ENCODE data around the gene CLSTN2. TPM values are rescaled to one million over a fixed set of nuclear protein-coding genes. Genes with fewer than 3 reads are reported as not detected.

Gene CLSTN2
- total and polyA plus RNA-seq, 4 donors, result 0.13 to 20.6 (median 9.1) TPM

GRCh38 chr3:140555666-140556065 lies 620.7 kb downstream of the CLSTN2 start:
- intact Hi-C loops (cut with DNase I), result no loop called here
- H3K27me3 ChIP-seq (ENCODE audit: control insufficient read depth in 1 of 2, insufficient read depth in 2 of 2, low read length in 1 of 2), result no peaks in the 10 kb centered on the region
- H3K27ac ChIP-seq (ENCODE audit: low read depth in 1 of 2, low read length in 2 of 2), result no peak overlapping the region
- H3K4me1 ChIP-seq (ENCODE audit: control insufficient read depth in 1 of 2, insufficient read depth in 2 of 2, low read length in 2 of 2), result no peaks in the 10 kb centered on the region
- ATAC-seq (ENCODE audit: low FRiP score) (no peak), DNase-seq (no peak)
- no peaks in the 10 kb centered on the region for H3K36me3 ChIP-seq (ENCODE audit: control insufficient read depth in 1 of 2, insufficient read depth in 2 of 2, low read length in 1 of 2)
- 84 to 85% methylated on average over 3 of the region's 3 CpGs for WGBS, 2 donors
- H3K9me3 ChIP-seq (ENCODE audit: control insufficient read depth, low read length), result no peaks in the 10 kb centered on the region
- no peak overlapping the region for H3K4me3 ChIP-seq (ENCODE audit: low read length in 2 of 2)

GRCh38 chr3:140557476-140557875 lies 622.5 kb downstream of the CLSTN2 start:
- DNase-seq (no peak), ATAC-seq (ENCODE audit: low FRiP score) (no peak)
- Histone ChIP-seq H3K36me3 (ENCODE audit: control insufficient read depth in 1 of 2, insufficient read depth in 2 of 2, low read length in 1 of 2) (no peaks in the 10 kb centered on the region), H3K4me3 (ENCODE audit: low read length in 2 of 2) (no peak overlapping the region), H3K27me3 (ENCODE audit: control insufficient read depth in 1 of 2, insufficient read depth in 2 of 2, low read length in 1 of 2) (no peaks in the 10 kb centered on the region), H3K9me3 (ENCODE audit: control insufficient read depth, low read length) (no peaks in the 10 kb centered on the region), H3K4me1 (ENCODE audit: control insufficient read depth in 1 of 2, insufficient read depth in 2 of 2, low read length in 2 of 2) (no peaks in the 10 kb centered on the region), H3K27ac (ENCODE audit: low read depth in 1 of 2, low read length in 2 of 2) (no peak overlapping the region)
- intact Hi-C loops (cut with DNase I), result no loop called here
- 83 to 84% methylated on average over 4 of the region's 4 CpGs for WGBS, 2 donors

GRCh38 chr3:140559546-140559945 lies 624.6 kb downstream of the CLSTN2 start:
- intact Hi-C loops (cut with DNase I), result no loop called here
- ATAC-seq (ENCODE audit: low FRiP score) (no peak), DNase-seq (no peak)
- no peak overlapping the region for H3K4me3 ChIP-seq (ENCODE audit: low read length in 2 of 2)
- WGBS, 2 donors, result 81 to 86% methylated on average over 4 of the region's 4 CpGs
- H3K27ac ChIP-seq (ENCODE audit: low read depth in 1 of 2, low read length in 2 of 2), result no peak overlapping the region
- no peaks in the 10 kb centered on the region for H3K9me3 ChIP-seq (ENCODE audit: control insufficient read depth, low read length)
- no peaks in the 10 kb centered on the region for H3K27me3 ChIP-seq (ENCODE audit: control insufficient read depth in 1 of 2, insufficient read depth in 2 of 2, low read length in 1 of 2)
- no peaks in the 10 kb centered on the region for H3K4me1 ChIP-seq (ENCODE audit: control insufficient read depth in 1 of 2, insufficient read depth in 2 of 2, low read length in 2 of 2)
- H3K36me3 ChIP-seq (ENCODE audit: control insufficient read depth in 1 of 2, insufficient read depth in 2 of 2, low read length in 1 of 2), result no peaks in the 10 kb centered on the region

DNA sequence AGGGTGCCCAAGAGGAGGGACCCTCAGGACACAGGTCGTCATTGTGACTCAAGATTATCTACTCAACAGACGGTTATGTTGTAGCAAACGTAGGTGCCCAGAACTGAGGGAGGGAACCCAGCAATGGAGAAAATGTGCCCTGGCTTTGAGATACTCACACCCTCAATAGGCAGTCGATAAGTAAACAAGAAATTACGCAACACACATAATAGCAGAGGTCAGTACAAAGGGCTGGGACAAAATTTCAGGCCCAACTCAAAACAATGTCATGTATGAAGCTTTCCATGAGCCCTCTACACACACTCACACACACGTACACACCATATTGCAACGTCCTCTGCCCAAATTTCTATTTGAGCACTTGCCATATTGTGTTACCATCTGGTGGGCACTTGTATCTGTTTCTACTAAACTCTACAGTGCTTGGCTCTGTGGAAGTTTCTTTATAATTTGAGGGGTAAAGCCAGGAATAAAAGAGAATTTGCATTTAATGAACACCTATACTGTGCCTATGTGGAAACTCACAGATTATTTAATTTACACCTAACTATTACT lies 628.3 kb downstream of the CLSTN2 start:
- no peak for DNase-seq
- no peak overlapping the region for H3K4me3 ChIP-seq (ENCODE audit: low read length in 2 of 2)
- no peak for ATAC-seq (ENCODE audit: low FRiP score)
- intact Hi-C loops (cut with DNase I), result no loop called here
- H3K36me3 ChIP-seq (ENCODE audit: control insufficient read depth in 1 of 2, insufficient read depth in 2 of 2, low read length in 1 of 2), result no peaks in the 10 kb centered on the region
- 77 to 84% methylated on average over 7 of the region's 7 CpGs for WGBS, 2 donors
- H3K4me1 ChIP-seq (ENCODE audit: control insufficient read depth in 1 of 2, insufficient read depth in 2 of 2, low read length in 2 of 2), result no peaks in the 10 kb centered on the region
- no peaks in the 10 kb centered on the region for H3K27me3 ChIP-seq (ENCODE audit: control insufficient read depth in 1 of 2, insufficient read depth in 2 of 2, low read length in 1 of 2)
- H3K9me3 ChIP-seq (ENCODE audit: control insufficient read depth, low read length), result no peaks in the 10 kb centered on the region
- no peak overlapping the region for H3K27ac ChIP-seq (ENCODE audit: low read depth in 1 of 2, low read length in 2 of 2)

GRCh38 chr3:140568131-140568530 lies 633.1 kb downstream of the CLSTN2 start:
- no peak overlapping the region for H3K27ac ChIP-seq (ENCODE audit: low read depth in 1 of 2, low read length in 2 of 2)
- WGBS, 2 donors, result 93 to 95% methylated on average over 2 of the region's 2 CpGs
- no peak for ATAC-seq (ENCODE audit: low FRiP score)
- no peak overlapping the region for H3K4me3 ChIP-seq (ENCODE audit: low read length in 2 of 2)
- no peaks in the 10 kb centered on the region for H3K4me1 ChIP-seq (ENCODE audit: control insufficient read depth in 1 of 2, insufficient read depth in 2 of 2, low read length in 2 of 2)
- intact Hi-C loops (cut with DNase I), result no loop called here
- no peaks in the 10 kb centered on the region for H3K36me3 ChIP-seq (ENCODE audit: control insufficient read depth in 1 of 2, insufficient read depth in 2 of 2, low read length in 1 of 2)
- no peaks in the 10 kb centered on the region for H3K9me3 ChIP-seq (ENCODE audit: control insufficient read depth, low read length)
- no peak for DNase-seq
- H3K27me3 ChIP-seq (ENCODE audit: control insufficient read depth in 1 of 2, insufficient read depth in 2 of 2, low read length in 1 of 2), result no peaks in the 10 kb centered on the region

- no peaks in the 10 kb centered on the region for H3K9me3 ChIP-seq (ENCODE audit: control insufficient read depth, low read length)
- no peak overlapping the region for H3K4me3 ChIP-seq (ENCODE audit: low read length in 2 of 2)
- 64 to 85% methylated on average over 3 of the region's 3 CpGs for WGBS, 2 donors
- H3K4me1 ChIP-seq (ENCODE audit: control insufficient read depth in 1 of 2, insufficient read depth in 2 of 2, low read length in 2 of 2), result no peaks in the 10 kb centered on the region
- ATAC-seq (ENCODE audit: low FRiP score) (peak; percentile 49), DNase-seq (peak in 1 of 2 donors; percentile 50)
- H3K27ac ChIP-seq (ENCODE audit: low read depth in 1 of 2, low read length in 2 of 2), result no peak overlapping the region
- intact Hi-C loops (cut with DNase I), result no loop called here
- H3K27me3 ChIP-seq (ENCODE audit: control insufficient read depth in 1 of 2, insufficient read depth in 2 of 2, low read length in 1 of 2), result no peaks in the 10 kb centered on the region
- H3K36me3 ChIP-seq (ENCODE audit: control insufficient read depth in 1 of 2, insufficient read depth in 2 of 2, low read length in 1 of 2), result no peaks in the 10 kb centered on the region
Measured at GRCh38 chr3:140568842-140569520, 634.0 kb downstream of the CLSTN2 start.

GRCh38 chr3:140570602-140571001 lies 635.6 kb downstream of the CLSTN2 start:
- 33 to 41% methylated on average over 3 of the region's 3 CpGs for WGBS, 2 donors
- no peaks in the 10 kb centered on the region for H3K27me3 ChIP-seq (ENCODE audit: control insufficient read depth in 1 of 2, insufficient read depth in 2 of 2, low read length in 1 of 2)
- DNase-seq (no peak), ATAC-seq (ENCODE audit: low FRiP score) (no peak)
- no peaks in the 10 kb centered on the region for H3K9me3 ChIP-seq (ENCODE audit: control insufficient read depth, low read length)
- no peaks in the 10 kb centered on the region for H3K4me1 ChIP-seq (ENCODE audit: control insufficient read depth in 1 of 2, insufficient read depth in 2 of 2, low read length in 2 of 2)
- H3K27ac ChIP-seq (ENCODE audit: low read depth in 1 of 2, low read length in 2 of 2), result no peak overlapping the region
- H3K4me3 ChIP-seq (ENCODE audit: low read length in 2 of 2), result no peak overlapping the region
- no peaks in the 10 kb centered on the region for H3K36me3 ChIP-seq (ENCODE audit: control insufficient read depth in 1 of 2, insufficient read depth in 2 of 2, low read length in 1 of 2)
- intact Hi-C loops (cut with DNase I), result no loop called here

DNA sequence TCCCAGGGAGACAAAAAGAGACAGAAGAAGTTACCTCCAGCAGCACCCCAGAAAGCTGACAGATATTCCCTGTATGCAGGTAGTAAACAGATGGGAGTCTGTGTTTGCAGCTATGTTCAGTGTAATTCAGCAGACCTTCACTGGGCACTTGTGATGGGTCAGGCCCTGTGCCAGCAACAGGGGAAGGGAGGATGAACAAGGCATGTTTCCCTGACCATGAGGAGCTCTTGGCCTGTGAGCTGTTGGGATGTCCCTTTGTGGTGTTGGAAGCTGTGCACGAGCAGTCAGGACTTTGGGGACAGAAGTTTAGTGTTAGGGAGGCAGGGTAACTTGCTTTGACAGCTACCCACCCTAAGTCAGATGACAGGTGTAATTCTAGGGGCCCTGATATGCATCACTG lies 636.9 kb downstream of the CLSTN2 start:
- DNase-seq (no peak), ATAC-seq (ENCODE audit: low FRiP score) (no peak)
- WGBS, 2 donors, result 85% methylated on average over 1 of the region's 1 CpG
- Histone ChIP-seq H3K4me1 (ENCODE audit: control insufficient read depth in 1 of 2, insufficient read depth in 2 of 2, low read length in 2 of 2) (no peaks in the 10 kb centered on the region), H3K36me3 (ENCODE audit: control insufficient read depth in 1 of 2, insufficient read depth in 2 of 2, low read length in 1 of 2) (no peaks in the 10 kb centered on the region), H3K9me3 (ENCODE audit: control insufficient read depth, low read length) (no peaks in the 10 kb centered on the region), H3K27me3 (ENCODE audit: control insufficient read depth in 1 of 2, insufficient read depth in 2 of 2, low read length in 1 of 2) (no peaks in the 10 kb centered on the region), H3K27ac (ENCODE audit: low read depth in 1 of 2, low read length in 2 of 2) (no peak overlapping the region), H3K4me3 (ENCODE audit: low read length in 2 of 2) (no peak overlapping the region)
- intact Hi-C loops (cut with DNase I), result no loop called here

DNA sequence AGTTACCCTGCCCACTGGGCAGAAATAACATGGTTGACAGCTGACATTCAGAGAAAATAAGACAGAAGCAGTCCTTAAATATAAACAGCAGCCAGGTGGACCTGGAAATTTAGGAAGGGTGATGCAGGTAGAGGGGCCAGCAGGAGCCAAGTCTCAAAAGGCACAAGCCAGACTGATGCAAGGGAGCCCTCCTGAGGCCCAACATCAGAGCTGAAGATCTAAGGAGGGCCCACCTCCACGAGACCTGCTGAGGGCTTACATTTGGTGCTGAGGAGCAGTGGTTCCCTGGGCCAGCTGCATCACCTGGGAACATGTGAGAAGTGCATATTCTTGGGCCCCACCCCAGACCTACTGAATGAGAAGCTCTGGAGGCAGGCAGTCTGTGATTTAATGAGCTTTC lies 637.3 kb downstream of the CLSTN2 start:
- Histone ChIP-seq H3K9me3 (ENCODE audit: control insufficient read depth, low read length) (no peaks in the 10 kb centered on the region), H3K27ac (ENCODE audit: low read depth in 1 of 2, low read length in 2 of 2) (no peak overlapping the region), H3K4me3 (ENCODE audit: low read length in 2 of 2) (no peak overlapping the region), H3K36me3 (ENCODE audit: control insufficient read depth in 1 of 2, insufficient read depth in 2 of 2, low read length in 1 of 2) (no peaks in the 10 kb centered on the region), H3K27me3 (ENCODE audit: control insufficient read depth in 1 of 2, insufficient read depth in 2 of 2, low read length in 1 of 2) (no peaks in the 10 kb centered on the region), H3K4me1 (ENCODE audit: control insufficient read depth in 1 of 2, insufficient read depth in 2 of 2, low read length in 2 of 2) (no peaks in the 10 kb centered on the region)
- 91 to 93% methylated on average over 1 of the region's 1 CpG for WGBS, 2 donors
- ATAC-seq (ENCODE audit: low FRiP score), result no peak
- intact Hi-C loops (cut with DNase I), result no loop called here
- no peak for DNase-seq
